ENCODE data around the gene EXOSC10. TPM values are rescaled to one million over a fixed set of nuclear protein-coding genes. Genes with fewer than 3 reads are reported as not detected.

Gene EXOSC10
- total and polyA plus RNA-seq, 2 of the 4 experiments (the other 2 are of a cell fraction), result 64.5 to 66.0 TPM

GRCh38 chr1:11144570-11145256, 45.0 kb upstream of the EXOSC10 start:
- dilution Hi-C loops (cut with HindIII; ENCODE audit: low sequenced_read_pairs, unreplicated experiment), result no loop called here
- DNase-seq, result no peak
- TF ChIP-seq MXI1 (IDR thresholded peaks at IDR 0.05; ENCODE audit: borderline replicate concordance, low read depth, low read length), result no peak
- no peak for TF ChIP-seq ELK1 (IDR thresholded peaks at IDR 0.05; ENCODE audit: borderline replicate concordance, low read depth, low read length)
- TF ChIP-seq RAD21 (IDR thresholded peaks at IDR 0.05; ENCODE audit: low read length), result no peak
- no peak for TF ChIP-seq CTCF (conservative IDR thresholded peaks at IDR 0.05; ENCODE audit: low read depth, low read length)

More at GRCh38 chr1:11144570-11145256, 45.0 kb upstream of the EXOSC10 start:
- H3K4me2 ChIP-seq (ENCODE audit: low read depth, low read length), result no peak overlapping the region
- no peak overlapping the region for H3K14ac ChIP-seq (replicated peaks; ENCODE audit: low read depth, low read length)
- no peak overlapping the region for H3K56ac ChIP-seq (ENCODE audit: extremely low read depth, insufficient read depth, low read length)
- H3K27ac ChIP-seq (ENCODE audit: insufficient read depth, low read length), result no peak overlapping the region
- no peak overlapping the region for H3K4ac ChIP-seq (ENCODE audit: low read depth, low read length)
- H4K8ac ChIP-seq (ENCODE audit: low read depth in 2 of 2, low read length in 2 of 2), result no peak overlapping the region
- no peak overlapping the region for H4K91ac ChIP-seq (ENCODE audit: insufficient read depth, low read depth, low read length)
- intact Hi-C loops (cut with micrococcal nuclease), result no loop called here
- H2AK9ac ChIP-seq (replicated peaks; ENCODE audit: low read depth, low read length, poor library complexity), result no peak overlapping the region
- H2BK20ac ChIP-seq (ENCODE audit: low read depth, low read length), result no peak overlapping the region
- no peak overlapping the region for H3K4me3 ChIP-seq (ENCODE audit: insufficient read depth, low read depth, low read length)
- H3K23ac ChIP-seq (ENCODE audit: low read depth, low read length), result no peak overlapping the region
- in situ Hi-C loops (cut with MboI; ENCODE audit: low sequenced_read_pairs), result no loop called here
- H2AK5ac ChIP-seq (ENCODE audit: low read depth, low read length), result no peak overlapping the region
- no peaks in the 10 kb centered on the region for H3K27me3 ChIP-seq (ENCODE audit: control insufficient read depth, insufficient read depth, low read length)
- H3K9ac ChIP-seq (ENCODE audit: low read depth, low read length), result no peak overlapping the region
- no peaks in the 10 kb centered on the region for H3K9me1 ChIP-seq (ENCODE audit: insufficient read depth, low read length)
- WGBS, 2 experiments (ENCODE audit: extremely low coverage in 2 of 2, insufficient read length in 1 of 2), result 80% methylated on average over 1 of the region's 12 CpGs; no CpG with 5 or more reads in 1 of the 2 experiments
- ChIA-PET CTCF (no interaction called here), POLR2A (ENCODE audit: unreplicated experiment) (no interaction called here)
- no peak overlapping the region for H2BK15ac ChIP-seq (ENCODE audit: low read depth, low read length)
- ATAC-seq (ENCODE audit: low read depth), result no peak
- H3K18ac ChIP-seq (ENCODE audit: low read depth, low read length), result no peak overlapping the region
- no peaks in the 10 kb centered on the region for H4K20me1 ChIP-seq (ENCODE audit: insufficient read depth, low read length)
- no peak overlapping the region for H2AFZ ChIP-seq (replicated peaks; ENCODE audit: low read length, poor library complexity)
- BruUV-seq (replicated peaks), result no TSS peak
- H3K9me3 ChIP-seq (ENCODE audit: control insufficient read depth, insufficient read depth, low read length), result no peaks in the 10 kb centered on the region
- H2BK120ac ChIP-seq (ENCODE audit: low read depth, low read length), result no peak overlapping the region
- H2BK5ac ChIP-seq (ENCODE audit: low read depth, low read length, poor library complexity, severe bottlenecking), result no peak overlapping the region
- H3K36me3 ChIP-seq (ENCODE audit: control insufficient read depth, insufficient read depth, low read length), result peaks cover 31% of the 10 kb centered on the region
- peaks cover 1% of the 10 kb centered on the region; the same call in 1 of the 2 replicates for H3K4me1 ChIP-seq (ENCODE audit: control insufficient read depth, insufficient read depth, low read length)
- H3K79me1 ChIP-seq (ENCODE audit: low read depth in 1 of 2, low read length in 2 of 2), result no peaks in the 10 kb centered on the region
- H4K5ac ChIP-seq (ENCODE audit: low read depth, low read length), result no peak overlapping the region

All from IMR-90 (cell line).